Neural cell (in vitro differentiated cells): ENCODE measurements around the gene VRK1.

ENCODE experiments used
- CTCF ChIP-seq: fragments of 450-650 bp; IDR thresholded peaks from 2 replicates; pipeline ENCODE4 v1.5.1; 2014; ENCODE audit warnings: antibody characterized with exemption, mild to moderate bottlenecking, moderate library complexity; ENCODE audit not compliant: poor library complexity, severe bottlenecking
- EP300 ChIP-seq: fragments of 450-650 bp; conservative IDR thresholded peaks from 2 replicates; pipeline ENCODE4 v1.6.1; 2014; ENCODE audit warnings: antibody characterized with exemption, mild to moderate bottlenecking, moderate library complexity; ENCODE audit not compliant: poor library complexity, severe bottlenecking
- EZH2 ChIP-seq: fragments of 200-600, 300-800 bp; shearing (Covaris generic), sonication (generic); IDR thresholded peaks from 2 replicates; pipeline ENCODE4 v1.6.1; 2014; ENCODE audit warnings: antibody characterized with exemption, low read length, borderline replicate concordance, mild to moderate bottlenecking; ENCODE audit not compliant: insufficient read depth, poor library complexity, severe bottlenecking
- MXI1 ChIP-seq: fragments of 450-650 bp; conservative IDR thresholded peaks from 2 replicates; pipeline ENCODE4 v1.6.1; 2014; ENCODE audit warnings: antibody characterized with exemption, mild to moderate bottlenecking; ENCODE audit not compliant: poor library complexity, severe bottlenecking
- POLR2AphosphoS5 ChIP-seq: IDR thresholded peaks from 2 replicates; pipeline ENCODE4 v1.6.1; 2012
- RAD21 ChIP-seq: fragments of 450-650 bp; conservative IDR thresholded peaks from 2 replicates; pipeline ENCODE4 v1.6.1; 2014; ENCODE audit warnings: antibody characterized with exemption, mild to moderate bottlenecking, moderate library complexity
- REST ChIP-seq: IDR thresholded peaks from 2 replicates; pipeline ENCODE4 v1.6.1; 2012; ENCODE audit warnings: borderline replicate concordance
- SMC3 ChIP-seq: fragments of 450-650 bp; conservative IDR thresholded peaks from 2 replicates; pipeline ENCODE4 v1.6.1; 2014; ENCODE audit warnings: antibody characterized with exemption, mild to moderate bottlenecking, moderate library complexity; ENCODE audit not compliant: poor library complexity
- TAF1 ChIP-seq: IDR thresholded peaks from 2 replicates; pipeline ENCODE4 v1.6.1; 2012; ENCODE audit warnings: low read depth

- TF ChIP-seq SMC3 (no peak), CTCF (no peak), EZH2 (no peak), REST (no peak), POLR2AphosphoS5 (no peak), RAD21 (no peak), TAF1 (no peak), EP300 (no peak), MXI1 (no peak)
Observed at GRCh38 chr14:96829791-96830190, 32.6 kb downstream of the VRK1 start.
